Suprapubic skin (tissue), 4 donors: ENCODE results near the gene RPL13. TPM values are rescaled to one million over a fixed set of nuclear protein-coding genes. Genes with fewer than 3 reads are reported as not detected.

Source experiments
- DNase-seq, 2 donors: peaks; one replicate each; pipeline ENCODE4 v3.0.0-alpha.2; 2019; ENCODE audit warnings: low spot score in 2 of 2
- H3K27ac ChIP-seq: fragments of 200-600 bp; sonication (generic); one replicate; pipeline ENCODE4 v1.5.1; 2019
- H3K27me3 ChIP-seq: fragments of 200-600 bp; sonication (generic); one replicate; pipeline ENCODE4 v1.5.1; 2019
- H3K36me3 ChIP-seq: fragments of 200-600 bp; sonication (generic); one replicate; pipeline ENCODE4 v1.5.1; 2019
- H3K4me1 ChIP-seq: fragments of 200-600 bp; sonication (generic); one replicate; pipeline ENCODE4 v1.5.1; 2019
- H3K4me3 ChIP-seq: fragments of 200-600 bp; sonication (generic); one replicate; pipeline ENCODE4 v1.5.1; 2019; ENCODE audit warnings: mild to moderate bottlenecking
- H3K9me3 ChIP-seq: fragments of 200-600 bp; sonication (generic); one replicate; pipeline ENCODE4 v1.5.1; 2019
- EP300 ChIP-seq: sonication (generic); formaldehyde crosslinking; IDR thresholded peaks from one replicate; pipeline ENCODE4 v1.6.1; 2017; ENCODE audit warnings: antibody characterized with exemption
- POLR2A ChIP-seq, 2 donors: fragments of 450-650 bp; IDR thresholded peaks; one replicate each; pipeline ENCODE4 v1.6.1; 2017; ENCODE audit warnings: antibody characterized with exemption in 2 of 2, mild to moderate bottlenecking in 2 of 2, moderate library complexity in 2 of 2
- POLR2AphosphoS5 ChIP-seq, 3 donors: sonication (generic); formaldehyde crosslinking; IDR thresholded peaks; one replicate each; pipeline ENCODE4 v1.6.1; 2017; ENCODE audit warnings: antibody characterized with exemption in 3 of 3
- WGBS: methylation state at CpG from one replicate; pipeline ENCODE4 v1.1.5; 2018; 5-methylcytosine and 5-hydroxymethylcytosine counted together
- total RNA-seq, 4 donors: library from RNA; depleted of rRNA; stranded (reverse); fragments of >200 nt; gene quantifications; one replicate each; pipeline ENCODE4 v1.1.0, GENCODE V29; 2016
- TF ChIP-seq, protein P1 (sequence below), 2 donors: fragments of 200-600 bp in 1 of 2; fragments of 450-650 bp in 1 of 2; sonication (generic) in 1 of 2; IDR thresholded peaks; one replicate each; pipeline ENCODE4 v1.5.1; 2016 to 2019; ENCODE audit warnings: antibody characterized with exemption in 2 of 2, mild to moderate bottlenecking in 1 of 2, moderate library complexity in 1 of 2

Gene RPL13
- total RNA-seq, 4 donors from 2014 or later, result 4,033 to 9,308 (median 7,964) TPM

DNA sequence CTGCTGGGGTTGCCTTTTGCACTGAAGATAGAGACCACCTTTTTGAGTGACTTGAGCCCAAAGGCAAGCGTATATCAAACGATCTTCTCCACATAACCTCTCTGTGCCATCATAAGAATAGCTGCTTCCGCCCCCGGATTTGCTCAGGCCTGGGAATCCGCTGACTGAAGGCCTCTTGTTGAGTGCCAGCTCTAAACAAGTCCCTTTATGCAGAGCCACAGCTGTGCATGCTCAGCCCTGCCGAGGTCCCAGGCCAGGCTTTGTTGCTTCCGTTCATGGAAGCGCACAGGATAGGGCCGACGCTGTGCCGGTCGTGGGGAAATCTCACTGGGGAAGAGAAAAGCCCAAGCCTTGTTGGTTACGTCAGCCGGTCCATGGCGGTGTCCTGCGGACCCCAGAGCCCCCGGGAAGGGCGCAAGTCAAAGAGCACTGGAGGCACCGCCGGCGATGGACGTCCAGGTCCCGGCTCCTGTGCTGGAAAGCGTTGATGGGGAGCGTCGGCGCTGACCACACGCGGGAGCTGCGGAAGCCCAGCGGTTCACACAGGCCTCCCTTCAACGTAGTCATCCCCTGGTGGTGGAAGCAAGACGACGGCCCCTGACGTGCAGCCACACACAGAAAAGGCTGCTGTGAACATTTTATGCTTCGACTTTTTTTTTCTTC is 23.5 kb upstream of the RPL13 start:
- WGBS, result 84% methylated on average over 35 of the region's 36 CpGs
- Histone ChIP-seq H3K4me1 (no peaks in the 10 kb centered on the region), H3K36me3 (peaks cover 74% of the 10 kb centered on the region), H3K27me3 (no peaks in the 10 kb centered on the region), H3K4me3 (no peak overlapping the region), H3K27ac (no peak overlapping the region), H3K9me3 (no peaks in the 10 kb centered on the region)
- DNase-seq, result no peak
- TF ChIP-seq POLR2AphosphoS5 (IDR thresholded peaks at IDR 0.05) (no peak), POLR2A (IDR thresholded peaks at IDR 0.05) (no peak), EP300 (no peak)
- TF ChIP-seq, protein P1, sequence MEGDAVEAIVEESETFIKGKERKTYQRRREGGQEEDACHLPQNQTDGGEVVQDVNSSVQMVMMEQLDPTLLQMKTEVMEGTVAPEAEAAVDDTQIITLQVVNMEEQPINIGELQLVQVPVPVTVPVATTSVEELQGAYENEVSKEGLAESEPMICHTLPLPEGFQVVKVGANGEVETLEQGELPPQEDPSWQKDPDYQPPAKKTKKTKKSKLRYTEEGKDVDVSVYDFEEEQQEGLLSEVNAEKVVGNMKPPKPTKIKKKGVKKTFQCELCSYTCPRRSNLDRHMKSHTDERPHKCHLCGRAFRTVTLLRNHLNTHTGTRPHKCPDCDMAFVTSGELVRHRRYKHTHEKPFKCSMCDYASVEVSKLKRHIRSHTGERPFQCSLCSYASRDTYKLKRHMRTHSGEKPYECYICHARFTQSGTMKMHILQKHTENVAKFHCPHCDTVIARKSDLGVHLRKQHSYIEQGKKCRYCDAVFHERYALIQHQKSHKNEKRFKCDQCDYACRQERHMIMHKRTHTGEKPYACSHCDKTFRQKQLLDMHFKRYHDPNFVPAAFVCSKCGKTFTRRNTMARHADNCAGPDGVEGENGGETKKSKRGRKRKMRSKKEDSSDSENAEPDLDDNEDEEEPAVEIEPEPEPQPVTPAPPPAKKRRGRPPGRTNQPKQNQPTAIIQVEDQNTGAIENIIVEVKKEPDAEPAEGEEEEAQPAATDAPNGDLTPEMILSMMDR (IDR thresholded peaks at IDR 0.05), result no peak

DNA sequence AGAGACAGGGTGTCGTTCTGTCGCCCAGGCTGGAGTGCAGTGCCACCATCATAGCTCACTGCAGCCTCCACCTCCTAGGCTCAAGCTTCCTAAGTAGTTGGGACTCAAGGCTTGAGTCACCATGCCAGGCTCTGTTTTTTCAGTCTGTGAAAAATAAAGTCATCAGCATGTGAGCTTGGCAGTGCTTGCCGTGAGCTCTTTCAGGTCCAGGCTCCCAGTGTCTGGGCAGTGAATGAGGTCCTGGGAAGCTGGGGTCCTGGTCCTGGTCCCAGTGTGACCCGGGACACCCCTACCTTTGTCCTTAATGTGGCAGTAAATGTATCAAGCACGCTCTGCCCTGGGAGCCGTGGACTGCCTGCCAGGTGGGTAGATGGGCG is 22.9 kb upstream of the RPL13 start:
- Histone ChIP-seq H3K4me3 (no peak overlapping the region), H3K9me3 (no peaks in the 10 kb centered on the region), H3K4me1 (no peaks in the 10 kb centered on the region), H3K27ac (no peak overlapping the region), H3K36me3 (peaks cover 70% of the 10 kb centered on the region), H3K27me3 (no peaks in the 10 kb centered on the region)
- 100% methylated on average over 2 of the region's 7 CpGs for WGBS
- TF ChIP-seq, protein P1 (IDR thresholded peaks at IDR 0.05), result no peak
- TF ChIP-seq EP300 (no peak), POLR2A (IDR thresholded peaks at IDR 0.05) (no peak), POLR2AphosphoS5 (IDR thresholded peaks at IDR 0.05) (no peak)
- no peak for DNase-seq

DNA sequence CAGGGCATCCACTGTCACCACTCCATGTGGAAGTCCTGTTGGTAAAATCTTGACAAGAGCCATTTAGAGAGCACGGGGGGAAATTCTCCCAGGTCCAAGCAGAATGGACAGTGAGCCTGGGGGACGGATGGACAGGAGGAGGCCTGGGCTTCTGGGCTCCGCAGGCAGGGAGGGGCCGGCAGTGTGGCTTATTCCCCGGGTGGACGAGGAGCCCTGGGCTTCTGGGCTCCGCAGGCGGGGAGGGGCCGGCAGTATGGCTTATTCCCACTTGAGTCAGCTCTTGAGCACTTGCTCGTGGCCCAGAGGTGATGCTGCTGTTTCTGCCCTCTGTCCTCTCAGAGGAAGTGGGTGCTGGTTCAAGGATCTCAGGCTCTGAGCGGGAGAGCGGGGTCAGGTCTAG is 22.2 kb upstream of the RPL13 start:
- 95% methylated on average over 9 of the region's 12 CpGs for WGBS
- Histone ChIP-seq H3K36me3 (peaks cover 63% of the 10 kb centered on the region), H3K4me3 (no peak overlapping the region), H3K4me1 (no peaks in the 10 kb centered on the region), H3K9me3 (no peaks in the 10 kb centered on the region), H3K27ac (no peak overlapping the region), H3K27me3 (no peaks in the 10 kb centered on the region)
- no peak for TF ChIP-seq POLR2A (IDR thresholded peaks at IDR 0.05)
- TF ChIP-seq EP300, result no peak
- TF ChIP-seq, protein P1 (IDR thresholded peaks at IDR 0.05), result no peak
- no peak for TF ChIP-seq POLR2AphosphoS5 (IDR thresholded peaks at IDR 0.05)
- no peak for DNase-seq

DNA sequence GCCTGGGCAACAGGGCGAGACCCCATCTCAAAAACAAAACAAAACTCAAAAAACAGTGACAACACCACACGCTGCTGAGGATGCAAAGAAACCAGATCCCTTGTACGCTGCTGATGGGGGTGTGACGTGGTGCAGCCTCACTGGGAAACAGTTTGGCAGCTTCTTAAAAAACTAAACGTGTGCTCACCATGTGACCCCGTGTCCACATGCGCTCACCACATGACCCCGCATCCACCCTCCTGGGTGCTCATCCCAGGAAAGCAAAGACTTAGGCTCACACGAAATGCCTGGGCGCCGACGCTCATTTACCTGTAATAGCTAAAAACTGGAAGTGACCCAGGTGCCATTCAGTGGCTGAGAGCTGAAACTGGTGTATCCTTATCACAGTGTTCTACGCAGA is 19.9 kb upstream of the RPL13 start:
- peaks cover 54% of the 10 kb centered on the region for H3K36me3 ChIP-seq
- H3K4me1 ChIP-seq, result no peaks in the 10 kb centered on the region
- H3K4me3 ChIP-seq, result no peak overlapping the region
- WGBS, result 79% methylated on average over 12 of the region's 13 CpGs
- H3K27ac ChIP-seq, result no peak overlapping the region
- H3K27me3 ChIP-seq, result no peaks in the 10 kb centered on the region
- no peaks in the 10 kb centered on the region for H3K9me3 ChIP-seq
- DNase-seq, result no peak
- TF ChIP-seq EP300 (no peak), POLR2AphosphoS5 (IDR thresholded peaks at IDR 0.05) (no peak), POLR2A (IDR thresholded peaks at IDR 0.05) (no peak)
- TF ChIP-seq, protein P1 (IDR thresholded peaks at IDR 0.05), result no peak

DNA sequence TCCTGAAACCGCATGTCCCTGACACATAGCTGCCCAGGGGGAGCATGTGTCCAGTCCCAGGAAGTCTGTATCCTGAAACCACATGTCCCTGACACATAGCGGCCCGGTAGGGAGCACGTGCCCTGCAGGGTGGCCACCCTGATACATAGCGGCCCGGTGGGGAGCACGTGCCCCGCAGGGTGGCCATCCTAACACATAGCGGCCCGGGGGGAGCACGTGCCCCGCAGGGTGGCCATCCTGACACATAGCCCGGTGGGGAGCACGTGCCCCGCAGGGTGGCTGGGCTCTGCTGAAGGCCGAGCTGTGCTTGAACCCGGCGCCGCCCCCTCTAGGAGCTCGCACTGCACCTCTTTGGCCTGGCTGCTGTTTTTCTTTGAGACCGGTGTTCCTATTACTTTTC is 18.7 kb upstream of the RPL13 start:
- no peak for DNase-seq
- Histone ChIP-seq H3K4me3 (no peak overlapping the region), H3K36me3 (peaks cover 60% of the 10 kb centered on the region), H3K27me3 (no peaks in the 10 kb centered on the region), H3K9me3 (no peaks in the 10 kb centered on the region), H3K27ac (no peak overlapping the region), H3K4me1 (no peaks in the 10 kb centered on the region)
- TF ChIP-seq EP300, result no peak
- TF ChIP-seq POLR2AphosphoS5 (IDR thresholded peaks at IDR 0.05), result no peak
- TF ChIP-seq, protein P1 (IDR thresholded peaks at IDR 0.05), result no peak
- TF ChIP-seq POLR2A (IDR thresholded peaks at IDR 0.05), result no peak
- 98% methylated on average over 7 of the region's 21 CpGs for WGBS
